ENCODE data around the gene SPATS2L.
"Not testable (repeated sequence)": the region's sequence is repeated elsewhere in the genome, so short reads cannot be mapped to it uniquely, and the experiment has no call there.

SPATS2L gene

DNA sequence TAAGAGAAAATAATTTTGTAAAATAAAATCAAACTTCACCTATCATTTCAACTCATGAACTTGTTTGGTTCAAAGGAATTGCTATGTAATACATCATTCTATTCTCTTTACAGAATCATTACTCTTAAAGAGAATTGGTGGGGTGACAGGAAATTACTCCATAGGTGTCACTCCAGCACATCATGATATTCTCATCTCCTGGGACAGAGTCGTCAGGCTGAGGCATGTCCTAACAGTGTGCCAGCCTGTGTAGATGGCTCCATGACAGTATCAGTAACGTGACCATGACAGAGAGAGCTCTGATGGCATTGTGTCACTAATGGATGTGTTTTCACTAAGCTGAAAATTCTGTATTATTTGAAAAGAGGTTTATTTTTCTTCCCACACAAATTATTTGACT is 13.9 kb downstream of the SPATS2L start:
- no peak for DNase-seq (ENCODE audit: low read depth, low spot score)

DNA sequence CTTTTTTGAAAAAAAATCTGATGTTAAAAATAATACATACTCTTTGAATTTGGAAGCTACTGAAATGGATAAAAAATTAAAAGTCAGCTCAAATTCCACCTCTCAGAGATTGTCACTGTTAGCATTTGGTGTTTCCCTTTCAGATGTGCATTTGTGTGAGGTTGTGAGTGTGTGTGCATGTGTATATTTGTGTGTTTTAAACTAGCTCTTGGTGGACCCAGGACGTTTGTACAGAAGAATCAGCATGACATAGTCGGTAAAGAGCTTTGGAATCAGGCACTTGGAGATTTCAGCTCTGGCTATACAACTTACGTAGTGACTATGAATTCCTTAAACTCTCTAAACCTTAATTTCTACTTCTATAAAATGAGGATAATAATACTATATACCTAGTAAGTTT is 14.5 kb downstream of the SPATS2L start:
- DNase-seq (ENCODE audit: low read depth, low spot score), result no peak

- no peak for DNase-seq (ENCODE audit: low read depth, low spot score)
These were observed 15.5 kb downstream of the SPATS2L start for GRCh38 chr2:200321780-200322534.

DNA sequence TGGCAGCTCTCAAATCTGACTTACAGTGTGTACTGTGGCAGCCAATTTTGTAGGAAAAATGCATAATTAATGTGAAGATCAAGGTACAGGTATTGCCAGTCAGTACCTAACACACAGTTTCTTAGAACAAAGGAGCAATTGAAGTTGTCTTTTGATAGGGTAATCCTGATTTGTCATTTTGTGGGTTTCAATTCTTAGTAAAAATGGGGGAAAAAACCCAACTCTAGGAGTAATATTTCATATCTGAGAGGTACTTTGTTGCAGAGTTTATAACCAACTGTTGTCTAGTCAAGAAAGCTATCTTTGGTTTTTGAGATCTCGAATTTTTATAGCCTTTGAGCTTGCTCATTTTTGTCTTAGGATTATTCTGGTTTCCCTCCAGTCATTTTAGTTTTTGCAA is 16.1 kb downstream of the SPATS2L start:
- DNase-seq (ENCODE audit: low read depth, low spot score), result no peak

GRCh38 chr2:200324362-200324761 is 17.9 kb downstream of the SPATS2L start:
- DNase-seq (ENCODE audit: low read depth, low spot score), result peak; percentile 25

- DNase-seq (ENCODE audit: low read depth, low spot score), result no peak
These were observed 22.9 kb downstream of the SPATS2L start for GRCh38 chr2:200329384-200329783.

GRCh38 chr2:200329798-200330197 is 23.3 kb downstream of the SPATS2L start:
- no peak for DNase-seq (ENCODE audit: low read depth, low spot score)

DNA sequence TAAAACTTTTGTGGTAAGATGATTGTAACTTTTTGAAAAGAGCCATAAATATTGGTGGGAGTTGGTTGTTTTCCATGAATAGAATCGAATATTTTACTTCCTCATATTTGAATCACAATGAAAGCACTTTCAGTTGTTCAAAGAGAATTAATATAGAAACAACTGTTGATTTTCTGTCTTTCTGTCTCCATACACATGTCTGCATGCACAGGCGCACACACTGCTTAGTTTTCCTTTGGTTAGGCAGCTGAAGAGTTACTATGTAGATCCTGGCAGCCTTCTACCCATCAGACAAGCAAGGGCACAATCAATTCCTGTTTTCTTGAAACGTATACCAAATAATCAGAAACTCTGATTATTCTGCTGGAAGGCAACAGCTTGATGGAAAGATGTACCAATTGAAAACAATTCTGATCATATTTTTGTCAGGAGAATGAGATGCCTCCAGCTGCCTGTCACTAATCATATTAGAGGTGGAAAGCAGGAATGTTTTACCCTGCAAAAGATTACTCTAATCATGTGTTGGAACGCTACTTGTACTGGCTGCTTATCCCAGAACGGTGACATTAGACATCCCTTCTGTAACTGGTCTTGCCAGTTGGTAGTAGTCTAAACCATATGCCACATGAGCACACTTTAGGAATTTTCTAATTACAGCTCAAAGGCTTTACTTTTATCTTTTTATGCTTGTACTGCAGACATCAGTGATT is 24.0 kb downstream of the SPATS2L start:
- DNase-seq (ENCODE audit: low read depth, low spot score), result no peak

GRCh38 chr2:200331061-200331400 is 24.5 kb downstream of the SPATS2L start:
- DNase-seq (ENCODE audit: low read depth, low spot score), result no peak

GRCh38 chr2:200335657-200336056 is 29.2 kb downstream of the SPATS2L start:
- DNase-seq (ENCODE audit: low read depth, low spot score), result no peak

DNA sequence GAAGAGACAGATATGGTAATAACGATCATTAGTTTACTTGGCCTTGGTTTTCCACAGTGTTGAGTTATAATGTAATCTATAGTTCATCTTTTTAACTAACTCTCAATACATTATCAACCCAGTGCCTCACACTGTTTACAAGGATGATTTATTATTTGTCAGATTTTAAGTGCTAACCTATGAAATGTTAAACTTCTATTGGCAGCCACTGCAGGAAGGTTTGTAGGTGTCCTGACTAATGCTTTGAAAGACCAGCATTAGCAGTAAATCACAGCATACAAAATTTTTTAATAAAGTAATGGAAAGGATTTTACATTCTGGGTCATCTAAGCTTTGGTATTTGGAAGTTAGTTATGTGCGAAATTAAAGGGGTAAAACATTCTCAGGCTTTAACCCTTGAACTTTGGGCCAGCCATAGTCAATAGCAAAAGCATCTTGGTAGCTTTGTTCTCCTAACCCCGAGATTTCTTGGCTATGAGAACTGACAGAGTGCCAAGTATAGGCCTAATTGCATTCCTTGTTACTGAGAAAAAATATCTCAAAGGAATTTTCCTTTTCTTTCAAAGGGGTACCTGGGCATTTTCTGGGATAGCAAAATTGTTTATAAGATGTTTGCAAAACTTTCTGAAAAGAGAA is 30.6 kb downstream of the SPATS2L start:
- DNase-seq (ENCODE audit: low read depth, low spot score), result no peak

- no peak for DNase-seq (ENCODE audit: low read depth, low spot score)
These were observed 31.1 kb downstream of the SPATS2L start for GRCh38 chr2:200337621-200338020.

GRCh38 chr2:200338692-200339091 is 32.2 kb downstream of the SPATS2L start:
- DNase-seq (ENCODE audit: low read depth, low spot score), result no peak

- no peak for DNase-seq (ENCODE audit: low read depth, low spot score)
These were observed 34.2 kb downstream of the SPATS2L start for GRCh38 chr2:200340508-200341224.

DNA sequence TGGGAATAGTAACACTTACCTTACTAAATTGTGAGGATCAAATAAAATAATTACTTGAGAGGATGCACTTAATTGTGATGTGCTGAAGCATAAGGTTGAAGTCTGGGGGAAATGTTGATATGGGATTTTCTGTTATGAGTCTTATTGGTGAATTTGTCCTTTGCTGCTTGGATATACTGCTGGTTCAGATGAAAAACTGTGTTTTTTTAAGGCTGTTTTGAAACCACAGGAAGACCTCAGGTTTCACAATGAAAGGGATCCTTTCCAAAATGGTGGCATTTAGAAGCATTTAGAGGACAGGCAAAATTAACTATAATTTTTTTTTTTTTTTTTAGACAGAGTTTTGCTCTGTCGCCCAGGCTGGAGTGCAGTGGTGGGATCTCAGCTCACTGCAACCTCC is 34.9 kb downstream of the SPATS2L start:
- no peak for DNase-seq (ENCODE audit: low read depth, low spot score)

- DNase-seq (ENCODE audit: low read depth, low spot score), result no peak
These were observed 35.7 kb downstream of the SPATS2L start for GRCh38 chr2:200342235-200342634.

DNA sequence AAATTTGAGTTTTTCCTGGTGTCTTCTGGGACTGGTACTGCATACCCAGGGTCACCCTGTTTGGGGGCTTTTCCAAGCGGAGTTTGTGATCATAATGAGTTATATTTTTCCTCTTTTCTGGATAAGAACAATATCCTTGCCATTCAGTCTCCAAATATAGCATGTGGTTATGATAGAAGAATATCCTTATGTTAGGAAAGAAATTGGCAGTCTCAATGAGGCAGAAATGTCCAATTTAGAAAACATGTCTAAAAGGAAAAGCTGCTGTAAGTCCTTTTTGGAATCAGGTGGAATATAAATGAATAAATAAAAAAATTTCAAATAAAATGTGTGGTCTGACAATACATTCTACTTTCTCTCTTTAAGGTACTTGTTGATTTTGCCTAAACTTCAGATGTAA is 36.2 kb downstream of the SPATS2L start:
- no peak for DNase-seq (ENCODE audit: low read depth, low spot score)

DNA sequence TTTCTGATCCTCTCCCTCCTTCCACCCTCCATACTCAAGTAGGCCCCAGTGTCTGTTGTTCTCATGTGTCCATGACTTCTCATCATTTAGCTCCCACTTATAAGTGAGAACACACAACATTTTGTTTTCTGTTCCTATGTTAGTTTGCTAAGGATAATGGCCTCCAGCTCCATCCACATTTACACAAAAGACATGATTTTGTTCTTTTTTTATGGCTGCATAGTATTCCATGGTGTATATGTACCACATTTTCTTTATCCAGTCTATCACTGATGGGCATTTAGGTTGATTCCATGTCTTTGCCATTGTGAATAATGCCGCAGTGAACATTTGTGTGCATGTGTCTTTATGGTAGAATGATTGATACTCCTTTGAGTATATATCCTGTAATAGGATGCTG is 37.7 kb downstream of the SPATS2L start:
- not testable (repeated sequence) for DNase-seq (ENCODE audit: low read depth, low spot score)

DNA sequence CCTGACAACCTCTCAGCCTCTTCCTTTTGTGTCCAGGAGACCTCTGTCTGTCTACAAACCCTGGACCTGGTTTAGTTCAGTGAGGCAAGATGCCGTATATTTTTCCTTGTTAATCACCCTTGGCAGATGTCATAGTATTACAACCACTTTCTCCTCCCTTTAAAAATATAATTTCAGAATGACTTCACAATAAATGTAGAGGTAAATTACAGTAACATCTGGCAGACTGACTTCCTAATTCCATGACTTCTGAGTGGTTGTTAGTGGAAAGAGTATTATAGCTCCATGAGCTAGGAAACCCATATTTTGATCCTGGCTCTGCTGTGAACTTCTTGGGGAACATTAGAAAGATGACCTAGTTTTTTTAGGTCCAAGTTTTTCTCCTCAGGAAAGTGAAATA is 39.5 kb downstream of the SPATS2L start:
- DNase-seq (ENCODE audit: low read depth, low spot score), result no peak

GRCh38 chr2:200347301-200347700 is 40.8 kb downstream of the SPATS2L start:
- no peak for DNase-seq (ENCODE audit: low read depth, low spot score)

DNA sequence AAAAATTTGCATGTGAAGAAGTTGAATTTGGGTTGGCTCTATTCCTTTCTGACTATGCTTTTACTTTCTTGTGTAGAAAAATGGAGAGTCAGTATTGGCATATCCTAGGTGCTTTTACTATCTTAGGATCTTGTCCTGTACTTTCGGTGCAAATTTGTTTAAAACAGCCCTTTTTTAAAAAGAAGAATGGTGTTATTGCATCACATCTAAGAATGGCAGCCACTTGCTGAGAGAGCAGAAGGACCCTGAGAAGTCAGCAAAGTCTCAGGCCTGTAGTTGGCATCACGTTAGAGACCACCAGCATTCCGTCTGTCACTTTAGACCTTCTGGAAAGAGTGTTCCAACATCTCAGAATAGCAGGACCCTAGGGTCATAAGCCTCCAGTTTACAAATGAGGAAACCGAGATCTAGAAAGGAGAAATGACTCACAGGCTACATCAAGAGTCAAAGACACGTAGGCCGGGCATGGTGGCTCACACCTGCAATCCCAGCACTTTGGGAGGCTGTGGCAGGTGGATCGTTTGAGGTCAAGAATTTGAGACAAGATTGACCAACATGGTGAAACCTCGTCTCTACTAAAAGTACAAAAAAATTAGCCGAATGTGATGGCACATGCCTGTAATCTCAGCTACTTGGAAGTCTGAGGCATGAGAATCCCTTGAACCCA is 42.5 kb downstream of the SPATS2L start:
- no peak for DNase-seq (ENCODE audit: low read depth, low spot score)

- no peak for DNase-seq (ENCODE audit: low read depth, low spot score)
These were observed 43.4 kb downstream of the SPATS2L start for GRCh38 chr2:200349868-200350267.
